ENCODE data around the gene PRR19.

GRCh38 chr19:42268704-42269477 is 33.0 kb upstream of the PRR19 start, which contains the start of gene CIC:
- peak; percentile 100 for TF ChIP-seq SP1 (IDR thresholded peaks at IDR 0.05; ENCODE audit: low read depth)
- TF ChIP-seq CTCF (IDR thresholded peaks at IDR 0.05 in 2 of 3, conservative IDR thresholded peaks at IDR 0.05 in 1 of 3; ENCODE audit: borderline replicate concordance in 1 of 3, insufficient read depth in 1 of 3, low read depth in 2 of 3, low read length in 2 of 3): no peak
- no peak for TF ChIP-seq CBX3 (IDR thresholded peaks at IDR 0.05; ENCODE audit: low read depth)
- no peak for TF ChIP-seq POLR2A (IDR thresholded peaks at IDR 0.05; ENCODE audit: borderline replicate concordance, extremely low read depth, insufficient read depth, insufficient read length)
- TF ChIP-seq ELF1 (IDR thresholded peaks at IDR 0.05; ENCODE audit: borderline replicate concordance, low read depth): no peak; the same call in 1 of the 2 replicates

All from HCT116 (cell line).